ENCODE measurements around the gene SNAP47.

Gene SNAP47

GRCh38 chr1:227725046-227725445 lies 10.2 kb upstream of the SNAP47 start:
- H3K27me3 ChIP-seq: no peaks in the 10 kb centered on the region
- peaks cover 41% of the 10 kb centered on the region for H3K9me3 ChIP-seq
- peaks cover 15% of the 10 kb centered on the region for H4K20me1 ChIP-seq
- no peak overlapping the region for H3K4me3 ChIP-seq
- H3K27ac ChIP-seq: no peak overlapping the region
- H3K4me2 ChIP-seq: no peak overlapping the region
- no peak overlapping the region for H3K9ac ChIP-seq
- H3K4me1 ChIP-seq: peaks cover 27% of the 10 kb centered on the region
- TF ChIP-seq Cebpa-rat (IDR thresholded peaks at IDR 0.05): no peak
- no peaks in the 10 kb centered on the region for H3K36me3 ChIP-seq

DNA sequence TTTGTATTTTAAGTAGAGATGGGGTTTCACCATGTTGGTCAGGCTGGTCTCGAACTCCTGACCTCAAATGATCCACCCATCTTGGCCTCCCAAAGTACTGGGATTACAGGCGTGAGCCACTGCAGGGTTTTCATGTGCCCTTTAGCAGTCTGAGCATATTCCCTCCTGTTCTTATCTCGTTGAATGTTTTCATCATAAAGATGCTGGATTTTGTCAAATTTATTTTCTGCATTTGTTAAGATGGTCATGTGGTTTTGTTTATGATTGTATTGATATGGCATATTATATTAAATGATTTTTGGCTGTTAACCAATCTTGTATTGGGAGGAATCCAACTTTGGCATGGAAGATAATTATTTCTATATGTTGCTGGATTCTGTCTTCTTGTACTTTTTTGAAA lies 8.9 kb upstream of the SNAP47 start:
- H3K27me3 ChIP-seq: no peaks in the 10 kb centered on the region
- H4K20me1 ChIP-seq: peaks cover 27% of the 10 kb centered on the region
- H3K9ac ChIP-seq: no peak overlapping the region
- peaks cover 9% of the 10 kb centered on the region for H3K36me3 ChIP-seq
- H3K9me3 ChIP-seq: peaks cover 28% of the 10 kb centered on the region
- H3K27ac ChIP-seq: no peak overlapping the region
- TF ChIP-seq Cebpa-rat (IDR thresholded peaks at IDR 0.05): no peak
- no peak overlapping the region for H3K4me2 ChIP-seq
- H3K4me1 ChIP-seq: peaks cover 34% of the 10 kb centered on the region
- H3K4me3 ChIP-seq: no peak overlapping the region

- Histone ChIP-seq H3K9me3 (peaks cover 20% of the 10 kb centered on the region), H3K4me2 (peak overlapping the region; percentile 95), H3K9ac (no peak overlapping the region), H3K27me3 (no peaks in the 10 kb centered on the region), H3K27ac (no peak overlapping the region), H3K4me1 (peaks cover 34% of the 10 kb centered on the region), H3K4me3 (peak overlapping the region; percentile 69; the same call in 1 of the 2 replicates), H3K36me3 (peaks cover 16% of the 10 kb centered on the region), H4K20me1 (peaks cover 35% of the 10 kb centered on the region)
- no peak for TF ChIP-seq Cebpa-rat (IDR thresholded peaks at IDR 0.05)
These were observed 8.2 kb upstream of the SNAP47 start for GRCh38 chr1:227726924-227727599.

GRCh38 chr1:227728059-227728891 lies 7.0 kb upstream of the SNAP47 start:
- Histone ChIP-seq H3K4me3 (peak overlapping the region; percentile 69), H3K9ac (peak overlapping the region; percentile 78), H3K4me1 (peaks cover 38% of the 10 kb centered on the region), H3K9me3 (peaks cover 8% of the 10 kb centered on the region), H3K36me3 (peaks cover 28% of the 10 kb centered on the region), H3K27ac (peak overlapping the region; percentile 58), H4K20me1 (peaks cover 47% of the 10 kb centered on the region), H3K27me3 (no peaks in the 10 kb centered on the region), H3K4me2 (peak overlapping the region; percentile 97)
- no peak for TF ChIP-seq Cebpa-rat (IDR thresholded peaks at IDR 0.05)

GRCh38 chr1:227728892-227729143 lies 6.4 kb upstream of the SNAP47 start:
- no peak for TF ChIP-seq Cebpa-rat (IDR thresholded peaks at IDR 0.05)
- Histone ChIP-seq H3K4me2 (peak overlapping the region; percentile 97), H3K27ac (peak overlapping the region; percentile 58), H3K36me3 (peaks cover 34% of the 10 kb centered on the region), H3K4me1 (peaks cover 44% of the 10 kb centered on the region), H3K9ac (peak overlapping the region; percentile 78), H3K9me3 (peaks cover 3% of the 10 kb centered on the region), H3K4me3 (peak overlapping the region; percentile 67), H4K20me1 (peaks cover 52% of the 10 kb centered on the region), H3K27me3 (no peaks in the 10 kb centered on the region)

DNA sequence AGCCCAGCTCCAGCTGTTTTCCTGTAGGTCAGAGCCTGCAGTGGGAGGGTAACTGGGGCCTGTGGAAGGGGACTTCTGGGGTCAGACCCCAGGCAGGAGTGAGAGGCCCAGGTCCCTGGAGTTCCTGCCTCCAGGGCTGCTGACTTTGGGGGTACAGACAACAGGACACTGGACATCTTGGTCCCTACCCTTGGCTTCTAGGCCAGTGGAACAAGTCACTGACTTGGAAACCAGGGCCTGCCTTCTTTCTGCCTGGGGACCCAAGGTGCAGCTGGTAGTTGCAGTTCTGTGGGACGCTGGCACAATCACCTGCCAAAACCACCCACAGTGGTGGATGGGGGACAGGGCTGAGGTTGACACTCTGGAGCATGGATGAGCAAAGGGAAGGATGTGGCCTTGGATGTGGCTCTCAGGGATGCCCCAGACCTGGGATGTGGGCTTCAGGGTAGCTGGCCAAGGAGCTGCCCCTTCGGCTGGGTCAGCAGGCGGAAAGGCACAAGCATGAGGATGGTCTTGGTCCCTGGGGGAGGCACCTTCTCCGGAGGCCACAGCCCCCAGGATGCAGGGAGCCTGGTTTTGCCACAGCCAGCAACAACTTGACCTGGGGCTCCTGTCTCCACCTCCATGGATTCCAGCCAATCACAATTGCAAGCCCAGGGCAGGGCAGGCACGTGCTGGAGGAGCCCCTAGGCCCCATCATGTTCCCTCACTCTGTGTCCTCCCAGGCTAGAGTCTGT lies 5.9 kb upstream of the SNAP47 start:
- Histone ChIP-seq H3K36me3 (peaks cover 35% of the 10 kb centered on the region), H3K9me3 (no peaks in the 10 kb centered on the region), H3K27me3 (no peaks in the 10 kb centered on the region), H3K4me3 (peak overlapping the region; percentile 67), H4K20me1 (peaks cover 57% of the 10 kb centered on the region), H3K9ac (peak overlapping the region; percentile 78; the same call in 1 of the 2 replicates), H3K4me1 (peaks cover 49% of the 10 kb centered on the region), H3K27ac (peak overlapping the region; percentile 58; the same call in 1 of the 2 replicates), H3K4me2 (peak overlapping the region; percentile 97)
- TF ChIP-seq Cebpa-rat (IDR thresholded peaks at IDR 0.05): no peak

GRCh38 chr1:227729881-227730629 lies 5.2 kb upstream of the SNAP47 start:
- Histone ChIP-seq H3K4me1 (peaks cover 51% of the 10 kb centered on the region), H3K9ac (no peak overlapping the region), H3K27me3 (no peaks in the 10 kb centered on the region), H3K9me3 (no peaks in the 10 kb centered on the region), H4K20me1 (peaks cover 61% of the 10 kb centered on the region), H3K4me2 (peak overlapping the region; percentile 97; the same call in 1 of the 2 replicates), H3K4me3 (no peak overlapping the region), H3K36me3 (peaks cover 35% of the 10 kb centered on the region), H3K27ac (no peak overlapping the region)
- TF ChIP-seq Cebpa-rat (IDR thresholded peaks at IDR 0.05): no peak

DNA sequence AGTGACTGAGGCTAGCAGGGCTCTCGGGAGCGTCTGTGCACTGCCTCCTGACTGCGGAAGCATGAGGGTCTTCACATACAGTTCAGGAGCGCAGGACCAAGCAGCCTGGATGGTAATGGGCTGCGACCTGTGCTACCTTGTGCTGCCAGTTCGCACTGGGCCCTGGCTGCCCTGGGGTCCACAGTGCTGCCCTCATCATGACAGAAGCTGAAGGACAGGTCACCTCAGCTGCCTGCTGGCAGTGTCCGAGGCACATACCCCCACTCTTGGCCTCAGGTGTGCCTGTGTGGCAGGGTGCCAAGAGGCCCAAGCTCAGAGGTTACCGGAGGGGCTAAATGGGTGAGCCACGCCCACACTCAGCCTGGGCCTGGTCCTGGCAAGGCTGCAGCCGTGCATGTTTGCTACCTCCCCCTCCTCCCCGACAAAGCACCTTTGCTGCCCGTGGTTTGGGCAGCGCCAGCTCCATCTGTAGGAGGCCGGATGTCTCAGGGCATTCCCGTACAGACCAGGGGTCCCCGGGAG lies 4.5 kb upstream of the SNAP47 start:
- Histone ChIP-seq H4K20me1 (peaks cover 61% of the 10 kb centered on the region), H3K4me2 (no peak overlapping the region), H3K27me3 (no peaks in the 10 kb centered on the region), H3K36me3 (peaks cover 35% of the 10 kb centered on the region), H3K27ac (no peak overlapping the region), H3K4me3 (no peak overlapping the region), H3K9ac (no peak overlapping the region), H3K4me1 (peaks cover 51% of the 10 kb centered on the region), H3K9me3 (no peaks in the 10 kb centered on the region)
- no peak for TF ChIP-seq Cebpa-rat (IDR thresholded peaks at IDR 0.05)

GRCh38 chr1:227731241-227731677 lies 4.0 kb upstream of the SNAP47 start:
- Histone ChIP-seq H4K20me1 (peaks cover 66% of the 10 kb centered on the region), H3K9me3 (no peaks in the 10 kb centered on the region), H3K4me2 (no peak overlapping the region), H3K36me3 (peaks cover 35% of the 10 kb centered on the region), H3K27ac (no peak overlapping the region), H3K4me1 (peaks cover 56% of the 10 kb centered on the region), H3K4me3 (no peak overlapping the region), H3K9ac (no peak overlapping the region), H3K27me3 (no peaks in the 10 kb centered on the region)
- no peak for TF ChIP-seq Cebpa-rat (IDR thresholded peaks at IDR 0.05)

All from BLaER1 (cell line).